Caki2 (cell line): ENCODE measurements around the gene PLEKHG3. TPM values are rescaled to one million over a fixed set of nuclear protein-coding genes. Genes with fewer than 3 reads are reported as not detected.

ENCODE experiments used
- DNase-seq: peaks from one replicate; pipeline ENCODE4 v3.0.0-alpha.2; 2015; ENCODE audit warnings: low read depth
- in situ Hi-C: cut with HindIII; loops from 2 replicates; pipeline ENCODE4 v1.10.0; 2016; ENCODE audit warnings: low sequenced_read_pairs, low pct_unique_long_range_greater_than_20kb, mixed read lengths
- total RNA-seq: library from RNA; depleted of rRNA; stranded (reverse); fragments of >200 nt; shearing (Covaris generic); gene quantifications from 2 replicates; pipeline ENCODE4 v1.2.3, GENCODE V29; 2014; ENCODE audit warnings: low replicate concordance; rRNA removed

The PLEKHG3 gene
- total RNA-seq, 1 experiment from 2014 or later = 99.4 TPM

GRCh38 chr14:64784006-64784405 is 79.8 kb downstream of the PLEKHG3 start:
- DNase-seq = no peak
- in situ Hi-C loops = no loop called here

DNA sequence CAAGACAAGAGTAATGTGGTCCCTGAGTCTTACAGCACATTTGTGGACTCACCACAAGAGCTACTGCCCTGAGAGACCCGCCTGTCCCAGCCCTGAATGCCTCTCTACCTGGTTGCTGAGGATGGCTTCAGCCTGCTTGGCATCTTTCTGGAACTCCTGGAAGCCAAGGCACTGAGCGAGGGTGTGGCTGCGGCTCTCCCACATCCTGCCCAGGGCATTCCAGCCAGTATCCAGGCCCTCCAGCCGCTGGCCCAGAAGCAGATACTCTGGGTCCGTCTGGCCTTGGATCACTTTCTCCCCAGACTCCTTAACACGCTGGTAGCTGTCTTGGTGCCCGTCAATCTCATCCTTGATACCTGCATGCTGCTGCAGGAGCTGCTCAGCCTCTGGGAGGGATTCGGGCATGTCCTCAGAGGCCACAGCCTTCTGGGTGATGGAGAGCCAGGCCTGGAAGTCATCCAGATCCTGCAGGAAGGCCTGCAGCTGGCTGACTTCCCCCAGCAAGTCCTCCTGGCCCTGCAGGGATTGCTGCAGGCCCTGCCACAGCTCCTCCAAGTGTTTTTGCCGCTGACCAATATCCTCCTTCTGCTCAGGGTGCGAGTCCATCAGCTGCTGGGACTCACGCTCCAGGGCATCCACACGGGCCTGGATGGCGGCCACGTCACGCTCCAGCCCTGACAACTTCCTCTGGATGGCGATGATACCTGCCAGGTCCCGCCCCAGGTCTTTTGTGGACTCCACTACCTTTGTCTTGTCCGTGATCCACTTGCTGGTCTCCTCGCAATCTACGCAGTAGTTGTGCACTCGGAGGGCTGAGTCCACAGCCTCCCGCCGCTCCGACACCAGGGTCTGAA is 82.3 kb downstream of the PLEKHG3 start:
- DNase-seq = no peak
- in situ Hi-C loops = no loop called here

- no peak for DNase-seq
Measured at GRCh38 chr14:64787619-64788018, 83.4 kb downstream of the PLEKHG3 start.

DNA sequence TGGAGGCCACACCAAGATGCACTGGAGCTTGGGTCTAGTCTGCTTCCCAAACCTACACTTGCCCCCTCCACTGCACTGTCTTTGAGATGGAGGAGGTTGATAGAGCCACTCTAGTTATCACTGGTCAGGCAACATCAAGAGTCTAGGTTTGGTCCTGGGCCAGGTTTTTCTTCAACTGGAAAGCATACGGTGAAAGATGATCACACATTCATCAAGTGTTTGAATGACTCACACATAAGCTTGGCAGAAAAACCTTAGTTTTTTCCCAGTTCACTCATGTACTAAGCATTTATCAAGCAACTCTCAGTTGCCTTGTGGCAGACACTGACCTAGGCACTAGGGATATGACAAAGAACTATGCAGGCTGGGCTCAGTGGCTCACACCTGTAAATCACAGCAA is 84.5 kb downstream of the PLEKHG3 start:
- DNase-seq = peak; percentile 33
- in situ Hi-C loops = no loop called here

More at GRCh38 chr14:64787619-64788018, 83.4 kb downstream of the PLEKHG3 start:
- in situ Hi-C loops = no loop called here

GRCh38 chr14:64789696-64790095 is 85.5 kb downstream of the PLEKHG3 start:
- in situ Hi-C loops = no loop called here
- no peak for DNase-seq

- in situ Hi-C loops = no loop called here
- DNase-seq = no peak
Measured at GRCh38 chr14:64790478-64790877, 86.3 kb downstream of the PLEKHG3 start.

- no peak for DNase-seq
- in situ Hi-C loops = no loop called here
Measured at GRCh38 chr14:64792231-64792630, 88.0 kb downstream of the PLEKHG3 start.

- in situ Hi-C loops = no loop called here
- no peak for DNase-seq
Measured at GRCh38 chr14:64792871-64793560, 88.8 kb downstream of the PLEKHG3 start.

DNA sequence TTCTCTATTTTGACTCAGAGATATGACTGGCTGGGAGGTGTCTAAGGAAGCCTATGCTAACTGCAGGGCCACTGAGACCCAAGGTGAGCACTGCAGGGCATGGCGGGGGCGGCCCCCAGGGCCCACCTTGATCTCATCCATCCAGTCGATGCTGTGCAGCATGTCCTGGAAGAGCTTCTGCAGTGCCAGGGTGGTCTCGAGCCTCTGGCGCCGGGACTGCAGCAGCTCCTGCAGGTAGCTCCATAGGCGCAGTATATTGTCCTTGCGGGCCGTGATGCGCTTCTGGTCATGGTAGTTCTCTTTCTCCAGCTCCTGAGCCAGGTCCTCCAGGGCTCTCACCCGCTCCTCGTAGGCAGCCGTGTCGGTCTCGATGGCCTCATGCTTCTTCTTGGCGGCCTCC is 91.0 kb downstream of the PLEKHG3 start:
- in situ Hi-C loops = no loop called here
- DNase-seq = no peak

GRCh38 chr14:64795921-64796320 is 91.7 kb downstream of the PLEKHG3 start:
- in situ Hi-C loops = no loop called here
- DNase-seq = no peak

DNA sequence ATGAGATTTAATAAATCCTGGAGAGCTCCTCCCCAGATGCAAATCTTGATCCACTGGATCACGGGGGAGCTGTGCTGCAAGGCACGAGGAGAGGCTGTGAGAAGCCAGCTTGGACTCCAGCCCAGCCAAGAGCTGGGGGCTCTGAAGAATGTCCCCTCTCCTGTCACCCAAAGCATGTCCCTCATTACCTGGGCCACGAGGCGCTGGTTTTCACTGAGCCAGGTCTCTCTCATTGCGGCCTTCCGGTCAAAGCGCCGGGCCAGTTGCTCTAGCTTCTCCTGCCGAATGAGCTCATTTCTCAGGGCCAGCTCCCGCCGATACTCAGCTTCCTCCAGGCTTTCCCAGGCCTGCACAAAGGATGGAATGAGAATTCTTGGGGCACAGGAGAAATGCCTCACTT is 92.1 kb downstream of the PLEKHG3 start:
- in situ Hi-C loops = no loop called here
- DNase-seq = no peak

- in situ Hi-C loops = no loop called here
- DNase-seq = no peak
Measured at GRCh38 chr14:64799555-64799954, 95.3 kb downstream of the PLEKHG3 start.

Other genes starting within 250 kb of the PLEKHG3 start
- 0.87 and 1.3 TPM in 2 replicates for gene AKAP5, start 238.9 kb upstream of the PLEKHG3 start, total RNA-seq
- gene ZBTB25, start 200.6 kb upstream of the PLEKHG3 start, total RNA-seq = 0.38 and 0.74 TPM in 2 replicates
- gene ZBTB1, start 199.7 kb upstream of the PLEKHG3 start, total RNA-seq = 20.2 and 36.6 TPM in 2 replicates
- 38.4 and 42.5 TPM in 2 replicates for gene HSPA2, start 163.7 kb upstream of the PLEKHG3 start, total RNA-seq
- gene PPP1R36, start 154.5 kb upstream of the PLEKHG3 start, total RNA-seq = not detected in 2 replicates
- 0.17 TPM in 1 of 2 replicates, not detected in the other for gene SPTB, start 175.5 kb downstream of the PLEKHG3 start, total RNA-seq
- 29.8 and 47.1 TPM in 2 replicates for gene CHURC1, start 210.0 kb downstream of the PLEKHG3 start, total RNA-seq
- gene GPX2, start 238.3 kb downstream of the PLEKHG3 start, total RNA-seq = 84.3 and 142 TPM in 2 replicates